GM19467 (cell line): Measurements from ENCODE around the gene CFAP58.

Experiments
- ATAC-seq: cut with Tn5 transposase; IDR thresholded peaks from one replicate; pipeline ENCODE4 v1.9.1; 2021; ENCODE audit warnings: mild to moderate bottlenecking, moderate library complexity; ENCODE audit not compliant: unreplicated experiment

The CFAP58 gene

GRCh38 chr10:104359811-104360210 is 6.2 kb downstream of the CFAP58 start:
- ATAC-seq = no peak

GRCh38 chr10:104367904-104368303 is 14.3 kb downstream of the CFAP58 start:
- ATAC-seq = no peak

GRCh38 chr10:104368381-104368780 is 14.7 kb downstream of the CFAP58 start:
- no peak for ATAC-seq

DNA sequence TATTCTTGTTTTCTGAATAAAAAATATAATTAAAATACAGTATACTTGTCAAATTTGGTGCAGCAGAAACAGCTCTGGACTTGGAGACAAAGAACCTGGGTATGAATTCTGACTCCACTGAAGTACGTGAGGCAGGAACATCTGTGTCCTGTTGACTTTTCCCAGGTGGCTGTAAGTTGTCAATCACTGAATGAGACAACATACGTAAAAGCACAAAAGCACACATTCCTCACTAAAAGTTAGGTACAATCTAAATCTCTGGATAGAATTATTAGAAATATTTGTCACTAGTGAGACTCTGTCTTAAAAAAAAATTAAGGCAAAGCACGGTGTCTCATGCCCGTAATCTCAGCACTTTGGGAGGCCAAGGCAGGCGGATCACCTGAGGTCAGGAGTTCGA is 18.1 kb downstream of the CFAP58 start:
- no peak for ATAC-seq

DNA sequence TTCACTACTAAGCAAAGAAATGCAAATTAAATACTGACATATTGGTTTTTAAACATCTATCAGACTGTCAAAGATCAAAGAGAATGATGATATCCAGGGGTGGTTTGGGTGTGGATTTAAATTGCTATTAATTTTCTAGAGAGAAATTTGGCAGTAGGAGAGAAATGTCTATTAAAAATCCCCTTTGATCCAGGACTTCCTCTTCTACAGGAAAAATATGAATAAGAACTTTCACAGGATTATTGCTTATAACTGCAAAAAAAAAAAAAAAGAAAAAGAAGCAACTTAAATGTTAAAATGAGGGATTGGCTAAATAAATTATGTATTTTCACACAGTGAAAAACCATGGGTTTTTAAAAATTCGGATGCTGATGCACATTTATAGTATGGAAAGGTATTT is 21.0 kb downstream of the CFAP58 start:
- no peak for ATAC-seq

DNA sequence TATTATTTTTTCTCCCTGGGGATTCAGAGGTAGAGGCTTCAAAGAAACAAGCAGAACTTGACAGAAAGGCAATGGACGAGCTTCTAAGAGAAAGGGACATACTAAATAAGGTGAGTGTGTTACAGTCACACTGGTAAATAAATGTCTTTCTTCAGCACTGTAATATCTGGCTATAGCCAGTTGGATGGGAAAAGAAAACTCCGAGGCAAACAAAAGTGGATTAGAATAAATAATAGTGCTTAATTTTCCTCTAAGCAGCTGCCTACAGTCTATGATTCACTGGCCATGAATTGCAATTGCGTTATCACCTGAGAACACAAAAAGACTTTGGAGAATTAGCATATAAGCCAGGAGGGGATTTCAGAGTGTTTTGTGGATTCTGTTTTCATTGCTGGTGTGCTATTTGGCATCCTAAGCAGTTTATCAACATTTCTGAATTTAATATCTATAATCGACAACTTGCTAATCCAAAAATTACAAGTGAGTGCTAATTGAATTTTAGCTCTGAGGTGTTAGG is 23.2 kb downstream of the CFAP58 start:
- no peak for ATAC-seq

DNA sequence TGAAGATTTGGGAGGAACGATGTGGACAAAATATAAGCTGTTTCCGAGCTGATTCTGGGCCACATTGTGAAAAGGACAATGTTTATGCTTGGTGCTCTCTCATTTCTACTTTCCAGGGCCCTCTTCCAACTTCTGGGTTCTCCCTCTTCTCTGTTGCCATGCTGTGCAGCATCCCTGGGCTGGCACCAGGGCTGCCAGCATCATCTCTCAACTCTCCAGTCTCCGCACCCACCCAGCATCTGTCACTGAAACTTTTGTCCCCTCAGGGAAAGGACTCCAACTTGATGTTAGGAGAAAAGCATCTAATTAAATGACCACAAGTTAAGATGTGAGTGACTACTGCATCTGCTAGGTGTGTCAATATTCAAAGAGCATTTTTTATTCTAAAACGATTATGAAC is 26.7 kb downstream of the CFAP58 start:
- ATAC-seq = no peak

GRCh38 chr10:104387130-104387888 is 33.7 kb downstream of the CFAP58 start:
- peak; percentile 85 for ATAC-seq

- no peak for ATAC-seq
These were observed 35.2 kb downstream of the CFAP58 start for GRCh38 chr10:104388830-104389229.

- ATAC-seq = no peak
These were observed 37.7 kb downstream of the CFAP58 start for GRCh38 chr10:104391150-104391968.

DNA sequence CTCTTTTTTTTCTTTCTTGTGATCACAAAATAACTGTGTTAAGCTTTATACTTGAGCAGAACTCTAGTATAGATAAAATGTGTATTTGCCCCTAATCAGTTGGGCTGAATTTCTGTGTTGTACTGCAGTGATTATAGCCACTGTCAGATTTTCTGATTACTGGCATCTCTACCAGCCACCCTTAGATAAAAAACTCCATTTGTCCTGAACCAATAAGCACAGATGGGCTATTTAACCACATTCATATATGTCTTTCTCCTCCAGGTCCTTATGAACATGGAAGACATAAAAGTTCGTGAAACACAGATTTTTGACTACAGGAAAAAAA is 38.3 kb downstream of the CFAP58 start:
- ATAC-seq = no peak

- no peak for ATAC-seq
These were observed 39.8 kb downstream of the CFAP58 start for GRCh38 chr10:104393387-104393786.

GRCh38 chr10:104396581-104396980 is 42.9 kb downstream of the CFAP58 start:
- ATAC-seq = no peak

DNA sequence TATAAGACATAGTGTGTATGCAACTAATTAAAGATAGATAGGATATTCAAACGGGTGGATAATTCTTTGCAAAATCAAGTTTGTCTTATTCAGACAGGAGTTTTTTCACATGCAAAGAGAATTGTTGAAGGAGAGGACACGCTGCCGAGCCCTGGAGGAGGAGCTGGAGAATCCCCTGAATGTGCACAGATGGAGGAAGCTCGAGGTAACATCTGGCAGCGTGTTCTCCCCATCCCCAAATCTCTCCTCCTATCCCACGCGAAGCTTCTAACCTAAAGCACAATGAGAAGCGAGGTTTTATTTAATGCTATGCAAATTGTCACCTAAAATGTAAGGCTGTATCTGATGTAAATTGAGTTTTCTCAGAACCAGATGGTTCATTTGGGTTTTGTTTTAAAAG is 50.0 kb downstream of the CFAP58 start:
- ATAC-seq = no peak

DNA sequence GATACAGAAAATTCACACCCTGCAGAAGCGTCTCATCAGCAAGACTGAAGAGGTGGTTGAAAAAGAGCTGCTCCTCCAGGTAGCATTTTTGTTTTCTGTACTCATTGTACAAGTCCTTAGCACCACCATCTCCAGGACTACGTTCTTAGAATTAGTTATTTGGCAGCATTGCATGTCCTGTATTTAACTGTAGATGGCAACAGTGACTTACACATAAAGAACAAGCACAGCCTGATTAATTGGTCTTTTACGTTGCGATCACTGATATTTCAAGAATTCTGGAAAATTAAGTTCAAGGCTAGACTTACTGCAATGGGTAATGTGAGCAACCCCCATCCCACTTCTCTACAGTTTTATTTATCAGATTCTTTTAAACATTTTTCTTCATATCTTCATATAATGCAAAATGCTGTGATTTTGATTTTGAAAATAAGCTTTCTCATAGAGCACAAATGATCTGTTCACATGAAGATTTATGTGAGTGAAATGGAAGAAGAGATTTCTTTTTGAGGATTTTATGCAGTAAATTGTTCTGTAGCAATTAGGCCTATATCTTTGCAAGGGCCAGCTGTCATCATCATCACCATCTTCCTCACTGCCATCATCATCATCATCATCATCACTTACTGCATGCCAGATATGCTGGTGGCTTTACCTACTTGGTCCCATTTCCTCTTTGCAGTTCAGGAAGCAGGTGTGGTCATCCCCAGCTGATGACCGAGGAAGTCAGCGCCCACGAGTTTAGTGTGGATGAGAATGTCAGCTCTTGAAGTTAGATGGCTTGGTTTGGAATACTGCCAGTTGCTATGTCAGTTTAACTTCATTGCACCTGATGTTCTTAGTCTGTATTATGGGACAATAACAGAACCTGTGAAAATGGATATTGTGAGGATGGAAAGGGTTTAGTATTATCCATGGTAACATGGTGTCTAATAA is 53.4 kb downstream of the CFAP58 start:
- no peak for ATAC-seq

DNA sequence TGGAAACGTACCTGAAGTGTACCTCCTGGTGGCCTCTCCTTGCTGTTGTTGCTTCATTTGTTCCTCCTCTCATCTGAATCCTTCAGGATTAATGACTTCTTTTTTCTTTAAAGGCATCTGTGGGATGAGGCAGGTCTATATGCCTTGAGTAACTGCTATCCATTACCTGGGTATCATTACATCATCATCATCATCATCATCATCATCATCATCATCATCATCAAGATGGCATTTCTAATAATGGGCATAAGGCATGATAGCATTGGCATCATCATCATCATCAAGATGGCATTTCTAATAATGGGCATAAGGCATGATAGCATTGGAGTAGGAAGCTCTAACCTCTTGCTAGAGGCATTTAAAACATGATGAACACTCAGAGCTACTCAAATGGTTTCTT is 59.9 kb downstream of the CFAP58 start:
- no peak for ATAC-seq

DNA sequence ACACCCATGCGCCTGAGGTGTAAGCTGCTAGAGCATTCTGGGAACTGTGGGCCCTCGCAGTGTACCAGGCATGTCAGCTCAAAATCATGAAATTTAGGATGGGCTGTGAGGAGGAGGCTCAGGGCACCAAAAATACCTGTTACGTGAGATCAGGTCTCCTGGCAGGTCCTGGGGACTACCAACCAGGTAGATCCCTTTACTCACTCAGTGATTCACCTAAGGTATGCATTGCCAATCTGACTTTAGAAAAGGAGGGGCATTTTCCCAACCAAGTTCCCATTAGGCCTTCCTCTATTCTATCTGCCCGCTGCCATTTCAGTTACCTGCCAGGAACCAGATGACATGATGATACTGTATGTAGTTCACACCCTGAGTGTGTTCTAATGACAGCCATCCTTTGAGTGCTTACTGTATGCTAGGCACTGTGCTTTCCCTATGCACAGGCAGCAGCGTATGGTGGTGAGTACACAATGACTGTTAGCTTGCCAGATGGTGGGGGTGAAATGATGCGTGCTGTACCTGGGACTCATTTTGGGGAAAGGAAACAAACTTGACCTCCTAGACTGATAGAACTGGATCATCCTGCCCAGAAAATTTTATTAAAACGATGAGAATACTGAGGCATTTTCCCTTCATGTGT is 62.0 kb downstream of the CFAP58 start:
- ATAC-seq = no peak

DNA sequence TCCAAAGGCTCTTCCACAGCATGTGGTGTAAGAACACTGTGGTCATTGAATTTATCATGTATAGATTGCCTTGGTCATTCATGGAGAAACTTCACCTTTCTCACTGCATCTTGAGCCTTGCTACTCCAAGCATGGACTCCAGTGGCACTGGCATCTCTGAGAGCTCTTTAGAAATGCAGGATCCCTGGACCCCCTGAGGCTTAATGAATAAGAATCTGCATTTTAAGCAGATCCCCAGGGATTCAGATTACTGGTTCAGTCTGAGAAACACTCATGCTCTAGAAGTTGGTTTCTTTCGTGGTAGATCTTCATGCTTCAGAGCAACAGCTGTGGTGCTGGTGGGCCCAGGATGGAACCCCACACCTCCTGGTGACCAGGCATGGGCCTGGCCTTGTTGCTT is 63.2 kb downstream of the CFAP58 start:
- no peak for ATAC-seq

DNA sequence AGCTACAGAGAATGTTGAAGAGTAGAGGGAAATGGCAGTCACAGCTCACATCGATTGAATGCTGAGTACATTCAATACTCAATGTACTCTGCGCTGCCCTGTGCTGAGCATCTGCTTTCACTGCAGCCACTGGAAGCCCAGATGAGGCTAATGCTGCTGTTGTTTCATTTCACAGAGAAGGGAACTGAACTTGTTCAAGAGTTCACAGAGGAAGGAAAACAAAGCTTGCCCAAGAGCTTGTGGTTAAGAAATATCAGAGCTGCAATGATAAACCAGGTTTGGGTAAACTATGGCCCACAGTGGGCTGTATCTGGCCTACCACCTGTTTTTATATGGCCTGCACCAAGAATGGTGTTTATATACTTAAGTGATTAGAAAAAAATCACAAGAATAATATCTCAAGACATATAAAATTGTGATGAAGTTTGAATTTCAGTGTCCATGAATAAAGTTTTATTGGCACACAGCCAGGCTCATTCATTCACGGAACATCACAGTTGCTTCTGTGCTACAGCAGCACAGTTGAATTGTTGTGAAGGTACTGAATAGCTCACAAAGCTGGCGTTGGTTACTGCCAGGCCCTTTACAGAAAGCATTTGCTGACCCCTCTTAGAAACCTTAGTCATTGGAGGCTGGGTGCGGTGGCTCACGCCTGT is 64.1 kb downstream of the CFAP58 start:
- ATAC-seq = no peak

DNA sequence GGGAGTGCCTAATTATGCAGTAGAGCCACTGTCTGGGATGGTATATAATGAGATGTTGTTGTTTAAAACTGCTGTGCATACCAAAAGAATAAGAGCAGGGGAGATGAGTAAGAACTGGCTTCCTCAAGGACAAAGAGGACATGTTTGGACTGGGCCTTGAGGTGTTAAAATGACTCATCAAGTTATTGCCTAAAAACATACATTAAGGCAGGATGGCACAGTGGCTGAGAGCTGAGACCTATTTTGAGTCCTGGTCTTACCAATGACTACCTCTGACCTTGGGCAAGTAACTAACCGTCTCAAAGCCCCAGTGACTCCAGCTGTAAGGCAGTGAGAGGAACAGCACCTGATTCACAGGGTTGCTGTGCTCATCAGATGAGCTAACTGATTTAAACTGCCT is 71.1 kb downstream of the CFAP58 start:
- ATAC-seq = peak; percentile 92
